ENCODE data around the gene CREB5.

GRCh38 chr7:28815369-28815927, 403.1 kb downstream of the CREB5 start:
- no peak for TF ChIP-seq REST (IDR thresholded peaks at IDR 0.05; ENCODE audit: insufficient read depth in 1 of 2, low read depth in 2 of 2, low read length in 2 of 2)
- no peak for TF ChIP-seq POLR2AphosphoS5 (IDR thresholded peaks at IDR 0.05; ENCODE audit: low read depth, low read length)
- no peak for TF ChIP-seq TAF1 (IDR thresholded peaks at IDR 0.05; ENCODE audit: borderline replicate concordance, insufficient read depth, low read length)
- no peak for TF ChIP-seq FOXP2 (optimal IDR thresholded peaks at IDR 0.05; ENCODE audit: borderline replicate concordance, extremely low read depth, extremely low read length, insufficient read depth)
